ENCODE data around the gene LHFPL2. TPM values are rescaled to one million over a fixed set of nuclear protein-coding genes. Genes with fewer than 3 reads are reported as not detected.

Gene LHFPL2
- total and polyA plus RNA-seq, 9 of the 15 experiments (the other 6 are each of a cell fraction or from before 2014, with no cell fraction given): 1.0 to 6.6 (median 4.6) TPM

GRCh38 chr5:78534905-78535200 is 113.7 kb downstream of the LHFPL2 start:
- DNase-seq (ENCODE audit: extremely low read depth in 1 of 4, low spot score in 3 of 4): no peak
- ChIA-PET CTCF (ENCODE audit: low intra/inter-chr PET ratio) (no interaction called here), POLR2A (interaction anchor here (1.3 kb wide), 1 partner anchor 29 kb away, joined by 6 read pairs; no protein-coding TSS in a partner anchor)
- Histone ChIP-seq H4K20me1 (replicated peaks; ENCODE audit: control insufficient read depth, insufficient read depth, low read length) (no peaks in the 10 kb centered on the region), H3K36me3 (ENCODE audit: control insufficient read depth, insufficient read depth, low read length) (no peaks in the 10 kb centered on the region), H3K9me1 (ENCODE audit: control insufficient read depth, insufficient read depth, low read length) (no peaks in the 10 kb centered on the region), H3K4me1 (replicated peaks in 1 of 2; ENCODE audit: control insufficient read depth in 2 of 2, insufficient read depth in 2 of 2, low read length in 2 of 2) (peaks cover 14 to 21% of the 10 kb centered on the region in 2 experiments; a peak in 4 of 5 replicates), H3K9ac (ENCODE audit: insufficient read depth in 1 of 2, low read depth in 2 of 2, low read length in 2 of 2) (peak overlapping the region in 1 of 2 experiments; percentile 3; a peak in 1 of 4 replicates), H2AFZ (ENCODE audit: low read depth, low read length) (no peak overlapping the region), H3K79me2 (ENCODE audit: control insufficient read depth, insufficient read depth, low read length) (no peaks in the 10 kb centered on the region), H3K4me2 (ENCODE audit: insufficient read depth, low read length) (no peak overlapping the region), H3K4me3 (no peak overlapping the region), H3K9me3 (replicated peaks; ENCODE audit: control insufficient read depth, insufficient read depth, low read depth, low read length) (no peaks in the 10 kb centered on the region), H3K27me3 (ENCODE audit: control insufficient read depth in 2 of 2, insufficient read depth in 2 of 2, low read length in 2 of 2) (no peaks in the 10 kb centered on the region), H3K27ac (ENCODE audit: extremely low read depth, low read depth, low read length) (no peak overlapping the region)
- no peak for FAIRE-seq
- ATAC-seq: no peak
- in situ Hi-C loops (cut with MboI) (loop anchor here (5.0 to 10.0 kb wide), 3 partner anchors 53 to 430 kb away; no protein-coding TSS in a partner anchor), intact Hi-C loops (cut with micrococcal nuclease) (loop anchor here (5.0 kb wide), 4 partner anchors 173 to 482 kb away; partner anchors contain the start of gene SCAMP1)
- BruUV-seq (replicated peaks): no TSS peak
- WGBS (ENCODE audit: insufficient coverage, low coverage, missing lambda C conversion rate): 77% methylated on average over 6 of the region's 6 CpGs
- no peak for TF ChIP-seq ZNF830 (CRISPR knock-in tag; IDR thresholded peaks at IDR 0.05)
- no peak for TF ChIP-seq ZBED1 (IDR thresholded peaks at IDR 0.05)
- TF ChIP-seq EGR1 (conservative IDR thresholded peaks at IDR 0.05): no peak
- TF ChIP-seq ZNF318 (IDR thresholded peaks at IDR 0.05; ENCODE audit: borderline replicate concordance in 1 of 2, low read depth in 1 of 2): no peak
- TF ChIP-seq SAP30 (IDR thresholded peaks at IDR 0.05; ENCODE audit: borderline replicate concordance, insufficient read depth, low read depth, low read length, poor library complexity, severe bottlenecking): no peak
- no peak for TF ChIP-seq PHF8 (IDR thresholded peaks at IDR 0.05; ENCODE audit: borderline replicate concordance, low read length)
- no peak for TF ChIP-seq MEF2D (tag; conservative IDR thresholded peaks at IDR 0.05; ENCODE audit: low read depth)
- TF ChIP-seq, protein P1, sequence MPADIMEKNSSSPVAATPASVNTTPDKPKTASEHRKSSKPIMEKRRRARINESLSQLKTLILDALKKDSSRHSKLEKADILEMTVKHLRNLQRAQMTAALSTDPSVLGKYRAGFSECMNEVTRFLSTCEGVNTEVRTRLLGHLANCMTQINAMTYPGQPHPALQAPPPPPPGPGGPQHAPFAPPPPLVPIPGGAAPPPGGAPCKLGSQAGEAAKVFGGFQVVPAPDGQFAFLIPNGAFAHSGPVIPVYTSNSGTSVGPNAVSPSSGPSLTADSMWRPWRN (IDR thresholded peaks at IDR 0.05; ENCODE audit: low read depth): no peak
- no peak for TF ChIP-seq ZNF398 (CRISPR knock-in tag; IDR thresholded peaks at IDR 0.05)
- TF ChIP-seq CHD1 (IDR thresholded peaks at IDR 0.05; ENCODE audit: low read length): no peak
- no peak for TF ChIP-seq TOE1 (IDR thresholded peaks at IDR 0.05; ENCODE audit: borderline replicate concordance)
- no peak for TF ChIP-seq TOE1 (CRISPR knock-in tag; IDR thresholded peaks at IDR 0.05; ENCODE audit: borderline replicate concordance, low read depth)

Data from K562 (cell line).